BLaER1 treated with 17β-estradiol and CSF1 and Interleukin-3, amounts not matched to agents 10 nM and 100 nM (cell line): Measurements from ENCODE around the gene C3.
"Not testable (repeated sequence)": the region's sequence is repeated elsewhere in the genome, so short reads cannot be mapped to it uniquely, and the experiment has no call there.

Experiments used
- H3K27ac ChIP-seq, 11 experiments: shearing (Covaris generic); formaldehyde crosslinking; 2 replicates each; pipeline ENCODE4 v1.8.1; 2022
- H3K27me3 ChIP-seq, 11 experiments: shearing (Covaris generic); formaldehyde crosslinking; 2 replicates each; pipeline ENCODE4 v1.8.1; 2022
- H3K36me3 ChIP-seq, 11 experiments: shearing (Covaris generic); formaldehyde crosslinking; 2 replicates each; pipeline ENCODE4 v1.8.1; 2022
- H3K4me1 ChIP-seq, 10 experiments: shearing (Covaris generic); formaldehyde crosslinking; 2 replicates each; pipeline ENCODE4 v1.8.1; 2022
- H3K4me2 ChIP-seq, 11 experiments: shearing (Covaris generic); formaldehyde crosslinking; 2 replicates each; pipeline ENCODE4 v1.8.1; 2022
- H3K4me3 ChIP-seq, 10 experiments: shearing (Covaris generic); formaldehyde crosslinking; 2 replicates each; pipeline ENCODE4 v1.8.1; 2022
- H3K9ac ChIP-seq, 11 experiments: shearing (Covaris generic); formaldehyde crosslinking; 2 replicates each; pipeline ENCODE4 v1.8.1; 2022
- H3K9me3 ChIP-seq, 11 experiments: shearing (Covaris generic); formaldehyde crosslinking; replicated peaks in 1 of 11; 2 replicates each; pipeline ENCODE4 v1.8.1; 2022
- H4K20me1 ChIP-seq, 11 experiments: shearing (Covaris generic); formaldehyde crosslinking; 2 replicates each; pipeline ENCODE4 v1.8.1; 2022
- Cebpa-rat ChIP-seq, 11 experiments: shearing (Covaris generic); IDR thresholded peaks; 2 replicates each; pipeline ENCODE4 v1.8.1; 2022

C3 gene

DNA sequence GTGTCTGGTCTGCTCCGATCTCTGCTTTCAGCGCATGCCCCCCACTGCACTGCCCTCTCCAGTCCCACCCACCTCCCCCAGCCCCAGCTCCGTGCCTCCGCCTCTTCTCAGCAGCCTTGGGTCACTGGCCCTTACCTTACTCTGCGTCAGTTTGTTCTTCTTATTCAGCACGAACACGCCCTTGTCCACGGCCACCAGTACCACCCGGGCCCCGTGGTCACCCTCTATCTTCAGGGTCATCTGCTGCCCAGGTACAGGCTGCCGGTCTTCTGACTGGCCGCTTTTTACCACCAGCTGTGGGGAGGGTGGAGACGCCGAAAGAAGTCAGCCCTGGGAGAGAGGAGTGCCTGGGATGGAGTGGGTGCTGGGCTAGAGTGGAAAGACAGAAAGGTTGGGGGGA lies 10.9 kb downstream of the C3 start:
- peaks cover 0 to 88% (median 0%) of the 10 kb centered on the region in 11 experiments; a peak in 8 of 22 replicates for H4K20me1 ChIP-seq

DNA sequence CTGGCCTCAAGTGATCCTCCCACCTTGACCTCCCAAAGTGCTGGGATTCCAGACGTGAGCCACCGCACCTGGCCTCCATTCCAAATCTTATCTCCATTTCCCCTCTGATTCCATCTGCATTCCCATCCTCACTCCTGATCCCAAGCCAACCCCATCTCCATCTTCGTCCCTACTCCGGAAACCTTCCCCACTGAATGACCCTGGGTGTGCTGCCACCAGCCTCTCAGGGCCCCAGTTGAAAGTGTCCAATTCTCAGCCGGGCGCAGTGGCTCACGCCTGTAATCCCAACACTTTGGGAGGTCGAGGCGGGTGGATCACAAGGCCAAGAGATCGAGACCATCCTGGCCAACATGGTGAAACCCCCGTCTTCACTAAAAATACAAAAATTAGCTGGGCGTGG lies 11.5 kb downstream of the C3 start:
- H3K4me3 ChIP-seq, H3K4me2 ChIP-seq, H3K9me3 ChIP-seq, H3K27ac ChIP-seq, H3K9ac ChIP-seq, H3K4me1 ChIP-seq: not testable (repeated sequence)
- Histone ChIP-seq H4K20me1 (peaks cover 0 to 88% (median 0%) of the 10 kb centered on the region in 11 experiments; a peak in 8 of 22 replicates), H3K27me3 (peaks cover 21 to 58% (median 47%) of the 10 kb centered on the region in 11 experiments), H3K36me3 (peaks cover 0 to 88% (median 0%) of the 10 kb centered on the region in 11 experiments; a peak in 10 of 22 replicates)

More for the DNA sequence above, 10.9 kb downstream of the C3 start:
- Histone ChIP-seq H3K27ac (no peak overlapping the region), H3K9me3 (no peaks in the 10 kb centered on the region), H3K4me3 (no peak overlapping the region), H3K4me2 (no peak overlapping the region), H3K9ac (no peak overlapping the region), H3K4me1 (no peaks in the 10 kb centered on the region), H3K27me3 (peaks cover 21 to 58% (median 47%) of the 10 kb centered on the region in 11 experiments), H3K36me3 (peaks cover 0 to 81% (median 0%) of the 10 kb centered on the region in 11 experiments; a peak in 10 of 22 replicates)
- TF ChIP-seq Cebpa-rat (IDR thresholded peaks at IDR 0.05) = no peak

DNA sequence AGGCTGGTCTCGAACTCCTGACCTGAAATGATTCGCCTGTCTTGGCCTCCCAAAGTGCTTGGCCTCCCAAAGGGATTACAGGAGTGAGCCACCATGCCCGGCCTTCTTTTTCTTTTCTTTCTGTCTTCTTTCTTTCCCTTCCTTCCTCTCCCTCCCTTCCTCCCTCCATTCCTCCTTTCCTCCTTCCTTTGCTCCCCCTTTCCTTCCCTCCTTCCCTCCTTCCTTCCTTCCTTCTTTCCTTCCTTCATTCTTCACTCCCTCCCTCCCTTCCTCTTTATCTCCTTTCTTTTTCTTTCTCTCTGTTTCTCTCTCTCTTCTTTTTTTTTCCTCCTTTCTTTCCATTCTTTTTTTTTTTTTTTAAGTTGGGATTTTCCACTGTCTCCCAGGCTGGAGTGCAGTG lies 12.1 kb downstream of the C3 start:
- Histone ChIP-seq H3K4me1 (no peaks in the 10 kb centered on the region), H3K4me3 (no peak overlapping the region), H3K36me3 (peaks cover 0 to 93% (median 0%) of the 10 kb centered on the region in 11 experiments; a peak in 10 of 22 replicates), H3K9me3 (no peaks in the 10 kb centered on the region), H3K9ac (no peak overlapping the region), H3K27me3 (peaks cover 21 to 58% (median 47%) of the 10 kb centered on the region in 11 experiments), H4K20me1 (peaks cover 0 to 93% (median 0%) of the 10 kb centered on the region in 11 experiments; a peak in 8 of 22 replicates), H3K27ac (no peak overlapping the region), H3K4me2 (no peak overlapping the region)
- no peak for TF ChIP-seq Cebpa-rat (IDR thresholded peaks at IDR 0.05)

DNA sequence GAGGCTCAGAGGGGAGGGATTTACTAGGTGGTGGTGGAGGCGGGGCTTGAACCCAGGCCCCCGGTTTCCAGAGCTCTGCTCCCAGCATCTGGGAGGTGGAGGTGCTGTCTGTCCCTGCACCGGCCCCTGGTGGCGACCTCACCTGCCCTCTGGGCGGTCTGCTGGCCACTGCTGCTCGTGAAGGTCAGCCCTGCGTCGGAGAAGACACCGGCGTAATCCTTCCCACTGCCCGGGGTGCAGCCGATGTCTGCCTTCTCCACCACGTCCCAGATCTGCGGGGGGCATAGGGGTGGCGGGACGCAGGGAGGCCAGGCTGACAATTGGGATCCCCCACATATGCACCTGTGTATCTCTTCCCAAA lies 12.8 kb downstream of the C3 start:
- H4K20me1 ChIP-seq = peaks cover 0 to 87% (median 0%) of the 10 kb centered on the region in 11 experiments; a peak in 8 of 22 replicates
- no peak overlapping the region for H3K27ac ChIP-seq
- peaks cover 0 to 94% (median 0%) of the 10 kb centered on the region in 11 experiments; a peak in 10 of 22 replicates for H3K36me3 ChIP-seq
- no peak overlapping the region for H3K9ac ChIP-seq
- no peaks in the 10 kb centered on the region for H3K4me1 ChIP-seq
- TF ChIP-seq Cebpa-rat (IDR thresholded peaks at IDR 0.05) = no peak
- no peak overlapping the region for H3K4me2 ChIP-seq
- no peaks in the 10 kb centered on the region for H3K9me3 ChIP-seq
- peaks cover 21 to 55% (median 47%) of the 10 kb centered on the region in 11 experiments for H3K27me3 ChIP-seq
- H3K4me3 ChIP-seq = no peak overlapping the region

DNA sequence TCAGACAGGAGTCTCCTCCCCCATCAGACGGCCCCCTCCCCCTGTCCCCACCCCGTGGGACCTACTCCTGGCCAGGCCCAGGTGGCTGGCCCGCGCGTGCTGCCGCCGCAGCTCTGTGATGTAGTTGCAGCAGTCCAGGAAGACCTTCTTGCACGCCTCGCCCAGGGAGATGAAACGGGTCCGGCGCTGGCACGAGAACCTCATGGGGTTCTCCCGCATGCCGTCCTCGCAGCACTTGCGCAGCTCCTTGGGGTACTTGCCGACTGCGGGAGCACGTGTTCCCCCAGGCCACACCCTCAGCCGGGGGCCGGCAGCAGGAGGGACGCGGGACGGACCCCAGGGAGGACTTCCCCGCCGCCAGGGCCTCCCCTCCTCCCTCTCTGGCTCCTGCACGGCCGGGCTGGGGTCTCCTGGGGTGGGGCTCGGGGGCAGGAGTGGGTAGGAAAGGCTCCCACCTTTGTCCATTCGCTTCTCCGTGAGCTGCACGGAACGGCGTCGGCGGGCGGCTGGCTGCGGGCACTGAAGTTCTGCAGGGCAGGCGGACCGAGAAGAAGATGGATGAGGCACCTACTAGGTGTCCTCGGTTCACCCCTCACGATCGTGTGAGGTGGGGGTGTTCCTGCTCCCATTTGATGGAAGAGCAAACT lies 13.3 kb downstream of the C3 start:
- peaks cover 0 to 82% (median 0%) of the 10 kb centered on the region in 11 experiments; a peak in 7 of 22 replicates for H4K20me1 ChIP-seq
- H3K4me1 ChIP-seq = no peaks in the 10 kb centered on the region
- no peaks in the 10 kb centered on the region for H3K9me3 ChIP-seq
- H3K9ac ChIP-seq = no peak overlapping the region
- H3K36me3 ChIP-seq = peaks cover 0 to 94% (median 3%) of the 10 kb centered on the region in 11 experiments; a peak in 11 of 22 replicates
- no peak overlapping the region for H3K4me3 ChIP-seq
- no peak for TF ChIP-seq Cebpa-rat (IDR thresholded peaks at IDR 0.05)
- no peak overlapping the region for H3K4me2 ChIP-seq
- H3K27me3 ChIP-seq = peaks cover 21 to 51% (median 44%) of the 10 kb centered on the region in 11 experiments
- no peak overlapping the region for H3K27ac ChIP-seq

DNA sequence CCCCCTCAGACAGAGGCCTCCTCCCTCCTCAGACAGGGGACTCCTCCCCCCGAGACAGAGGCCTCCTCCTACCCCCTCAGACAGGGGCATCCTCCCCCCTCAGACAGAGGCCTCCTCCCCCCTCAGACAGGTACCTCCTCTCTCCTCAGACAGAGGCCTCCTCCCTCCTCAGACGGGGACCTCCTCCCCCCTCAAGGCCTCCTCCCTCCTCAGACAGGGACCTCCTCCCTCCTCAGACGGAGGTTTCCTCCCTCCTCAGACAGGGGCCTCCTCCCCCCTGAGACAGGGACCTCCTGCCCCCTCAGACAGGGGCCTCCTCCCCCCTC lies 13.9 kb downstream of the C3 start:
- Histone ChIP-seq H4K20me1 (peaks cover 0 to 79% (median 0%) of the 10 kb centered on the region in 11 experiments; a peak in 6 of 22 replicates), H3K9me3 (no peaks in the 10 kb centered on the region), H3K4me3 (no peak overlapping the region), H3K36me3 (peaks cover 0 to 93% (median 6%) of the 10 kb centered on the region in 11 experiments; a peak in 11 of 22 replicates), H3K27me3 (peaks cover 16 to 46% (median 39%) of the 10 kb centered on the region in 11 experiments), H3K4me2 (no peak overlapping the region), H3K9ac (no peak overlapping the region; a peak in 2 of 22 replicates), H3K4me1 (no peaks in the 10 kb centered on the region), H3K27ac (no peak overlapping the region)
- no peak for TF ChIP-seq Cebpa-rat (IDR thresholded peaks at IDR 0.05)

DNA sequence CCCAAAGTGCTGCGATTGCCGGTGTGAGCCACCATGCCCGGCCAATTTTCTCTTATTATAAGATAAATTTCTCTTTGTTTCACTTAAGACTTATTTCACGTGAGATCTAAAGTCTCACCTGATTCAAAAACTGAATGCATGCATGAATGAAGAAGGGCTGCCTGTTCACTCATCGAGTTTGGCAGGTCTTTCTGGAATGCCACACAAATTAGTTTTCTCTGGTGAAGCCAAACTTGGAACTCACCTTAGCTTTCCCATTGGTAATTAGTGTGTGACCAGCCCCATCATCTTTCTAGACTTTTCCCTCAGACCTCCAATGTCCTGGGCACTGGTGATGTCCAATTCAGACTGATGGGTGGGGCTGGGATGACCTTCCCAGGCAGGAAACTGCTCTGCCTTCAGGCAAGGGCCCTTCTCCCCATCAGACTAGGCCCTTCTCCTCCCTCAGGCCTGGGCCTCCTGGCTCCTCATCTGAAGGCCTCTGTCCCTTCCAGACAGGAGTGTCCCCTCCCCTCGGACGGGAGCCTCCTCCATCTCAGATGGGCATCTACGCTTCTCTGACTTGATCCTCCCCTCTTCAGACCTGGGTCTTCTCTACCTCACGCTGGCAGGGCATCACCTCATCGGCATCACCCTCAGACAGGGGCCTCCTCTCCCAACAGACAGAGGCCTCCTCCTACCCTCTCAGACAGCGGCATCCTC lies 14.4 kb downstream of the C3 start:
- H3K4me2 ChIP-seq = no peak overlapping the region
- H3K27ac ChIP-seq = no peak overlapping the region
- H4K20me1 ChIP-seq = peaks cover 0 to 75% (median 0%) of the 10 kb centered on the region in 11 experiments; a peak in 5 of 22 replicates
- no peak for TF ChIP-seq Cebpa-rat (IDR thresholded peaks at IDR 0.05)
- H3K9ac ChIP-seq = no peak overlapping the region; a peak in 2 of 22 replicates
- peaks cover 11 to 41% (median 34%) of the 10 kb centered on the region in 11 experiments for H3K27me3 ChIP-seq
- H3K36me3 ChIP-seq = peaks cover 0 to 91% (median 6%) of the 10 kb centered on the region in 11 experiments; a peak in 11 of 22 replicates
- H3K4me3 ChIP-seq = no peak overlapping the region
- peaks cover 0 to 1% (median 0%) of the 10 kb centered on the region in 11 experiments; a peak in 2 of 22 replicates for H3K9me3 ChIP-seq
- H3K4me1 ChIP-seq = no peaks in the 10 kb centered on the region

DNA sequence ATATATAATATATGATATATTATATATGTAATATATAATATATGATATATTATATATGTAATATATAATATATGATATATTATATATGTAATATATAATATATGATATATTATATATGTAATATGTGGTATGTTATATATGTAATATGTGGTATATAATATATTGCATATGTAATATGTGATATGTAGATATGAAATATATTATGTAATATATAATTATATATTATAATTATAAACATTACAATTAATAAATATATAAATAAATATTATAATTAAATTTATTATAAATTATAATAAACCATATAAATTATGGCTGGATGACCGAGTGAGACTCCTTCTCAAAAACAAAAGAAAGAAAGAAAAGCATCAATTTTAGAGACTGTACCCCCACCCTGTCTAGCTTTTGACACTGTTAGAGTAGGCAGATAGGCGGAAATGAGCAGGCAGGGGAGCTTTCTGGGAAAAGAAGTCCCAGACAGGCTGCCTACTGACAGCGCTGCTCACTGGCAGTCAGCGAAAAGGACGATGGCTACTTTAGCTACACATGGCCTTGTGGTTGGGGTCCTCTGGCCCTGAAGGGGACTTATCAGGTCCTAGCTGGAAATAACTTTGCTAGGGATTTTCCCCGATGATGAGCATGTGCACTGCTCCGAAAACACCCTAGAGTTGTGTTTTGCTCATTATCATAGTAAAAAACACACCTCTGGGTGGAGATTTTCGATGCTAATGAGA lies 19.7 kb downstream of the C3 start:
- no peaks in the 10 kb centered on the region for H3K4me1 ChIP-seq
- H3K4me2 ChIP-seq = no peak overlapping the region
- H3K4me3 ChIP-seq = no peak overlapping the region
- no peaks in the 10 kb centered on the region for H3K27me3 ChIP-seq
- H3K9ac ChIP-seq = no peak overlapping the region
- H3K27ac ChIP-seq = no peak overlapping the region
- H3K9me3 ChIP-seq = peaks cover 0 to 5% (median 0%) of the 10 kb centered on the region in 11 experiments; a peak in 3 of 22 replicates
- peaks cover 0 to 37% (median 0%) of the 10 kb centered on the region in 11 experiments; a peak in 4 of 22 replicates for H4K20me1 ChIP-seq
- H3K36me3 ChIP-seq = peaks cover 0 to 83% (median 6%) of the 10 kb centered on the region in 11 experiments; a peak in 11 of 22 replicates
- TF ChIP-seq Cebpa-rat (IDR thresholded peaks at IDR 0.05) = no peak

DNA sequence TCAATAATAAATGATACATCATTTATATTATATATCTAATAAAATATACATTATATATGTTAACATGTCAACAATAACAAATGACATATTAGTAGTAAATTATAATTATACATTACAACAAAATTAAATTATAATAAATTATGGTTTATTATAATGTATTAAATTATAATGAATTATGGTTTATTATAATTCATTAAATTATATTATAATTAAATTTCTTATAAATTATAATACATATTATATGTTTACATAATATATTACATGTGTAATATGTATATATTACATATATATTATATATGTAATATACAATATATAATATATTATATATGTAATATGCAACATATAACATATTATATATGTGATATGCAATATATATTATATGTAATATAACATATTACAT lies 20.5 kb downstream of the C3 start:
- no peak overlapping the region for H3K27ac ChIP-seq
- no peaks in the 10 kb centered on the region for H3K4me1 ChIP-seq
- H3K9ac ChIP-seq = no peak overlapping the region
- TF ChIP-seq Cebpa-rat (IDR thresholded peaks at IDR 0.05) = no peak
- no peaks in the 10 kb centered on the region for H3K27me3 ChIP-seq
- peaks cover 0 to 82% (median 6%) of the 10 kb centered on the region in 11 experiments; a peak in 12 of 22 replicates for H3K36me3 ChIP-seq
- H3K4me2 ChIP-seq = no peak overlapping the region
- peaks cover 0 to 5% (median 0%) of the 10 kb centered on the region in 11 experiments; a peak in 3 of 22 replicates for H3K9me3 ChIP-seq
- peaks cover 0 to 32% (median 0%) of the 10 kb centered on the region in 11 experiments; a peak in 3 of 22 replicates for H4K20me1 ChIP-seq
- H3K4me3 ChIP-seq = no peak overlapping the region
